Hepatocyte (in vitro differentiated cells): Measurements from ENCODE around the gene TIAM1.

Experiments used
- EZH2 ChIP-seq: fragments of 200-600 bp; sonication (generic); IDR thresholded peaks from 2 replicates; pipeline ENCODE4 v1.6.1; 2016; ENCODE audit warnings: antibody characterized with exemption, mild to moderate bottlenecking, borderline replicate concordance
- EZH2phosphoT487 ChIP-seq: fragments of 200-600 bp; sonication (generic); IDR thresholded peaks from one replicate; pipeline ENCODE4 v1.6.1; 2018; ENCODE audit warnings: antibody characterized with exemption, mild to moderate bottlenecking, low read depth, moderate library complexity; ENCODE audit not compliant: unreplicated experiment, severe bottlenecking
- TF ChIP-seq, protein P1 (sequence below): fragments of 200-600 bp; sonication (generic); IDR thresholded peaks from 2 replicates; pipeline ENCODE4 v1.5.1; 2016; ENCODE audit warnings: antibody characterized with exemption, mild to moderate bottlenecking; ENCODE audit not compliant: poor library complexity

- TF ChIP-seq, protein P1, sequence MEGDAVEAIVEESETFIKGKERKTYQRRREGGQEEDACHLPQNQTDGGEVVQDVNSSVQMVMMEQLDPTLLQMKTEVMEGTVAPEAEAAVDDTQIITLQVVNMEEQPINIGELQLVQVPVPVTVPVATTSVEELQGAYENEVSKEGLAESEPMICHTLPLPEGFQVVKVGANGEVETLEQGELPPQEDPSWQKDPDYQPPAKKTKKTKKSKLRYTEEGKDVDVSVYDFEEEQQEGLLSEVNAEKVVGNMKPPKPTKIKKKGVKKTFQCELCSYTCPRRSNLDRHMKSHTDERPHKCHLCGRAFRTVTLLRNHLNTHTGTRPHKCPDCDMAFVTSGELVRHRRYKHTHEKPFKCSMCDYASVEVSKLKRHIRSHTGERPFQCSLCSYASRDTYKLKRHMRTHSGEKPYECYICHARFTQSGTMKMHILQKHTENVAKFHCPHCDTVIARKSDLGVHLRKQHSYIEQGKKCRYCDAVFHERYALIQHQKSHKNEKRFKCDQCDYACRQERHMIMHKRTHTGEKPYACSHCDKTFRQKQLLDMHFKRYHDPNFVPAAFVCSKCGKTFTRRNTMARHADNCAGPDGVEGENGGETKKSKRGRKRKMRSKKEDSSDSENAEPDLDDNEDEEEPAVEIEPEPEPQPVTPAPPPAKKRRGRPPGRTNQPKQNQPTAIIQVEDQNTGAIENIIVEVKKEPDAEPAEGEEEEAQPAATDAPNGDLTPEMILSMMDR = no peak
- TF ChIP-seq EZH2 (no peak), EZH2phosphoT487 (no peak)
Observed at GRCh38 chr21:31075848-31076247, 268.2 kb downstream of the TIAM1 start.
